H1 (cell line): ENCODE data around the gene HMCN1. TPM values are rescaled to one million over a fixed set of nuclear protein-coding genes. Genes with fewer than 3 reads are reported as not detected.

Experiments used
- CTCF ChIA-PET: fragments of 300-600 bp; sonication (Branson Sonifier 250); formaldehyde crosslinking; loops from one replicate; lab custom pipeline; 2021; ENCODE audit not compliant: partially characterized antibody; lab: Charles Lee
- POLR2A ChIA-PET: fragments of 300-600 bp; sonication (Branson Sonifier 250); formaldehyde crosslinking; loops from one replicate; lab custom pipeline; 2021; ENCODE audit warnings: inconsistent platforms; ENCODE audit not compliant: partially characterized antibody; lab: Charles Lee
- DNase-seq, 2 experiments: peaks; one replicate each; pipeline versions ENCODE4 v3.0.0 to v3.0.0-alpha.2; 2010 to 2022; ENCODE audit warnings: low spot score in 2 of 2, low read depth in 1 of 2, mixed read lengths in 1 of 2
- FAIRE-seq: peaks from 2 replicates; lab custom pipeline; 2011; peaks lifted over from hg19 to GRCh38; lab: Jason Lieb, UNC
- H2AFZ ChIP-seq: 2 replicates; pipeline ENCODE4 v1.8.1; 2012; ENCODE audit warnings: low read length, inconsistent platforms
- H2AK5ac ChIP-seq: 2 replicates; pipeline ENCODE4 v1.6.1; 2013; ENCODE audit warnings: low read depth, low read length
- H2BK120ac ChIP-seq: replicated peaks from 2 replicates; pipeline ENCODE3; 2013; ENCODE audit warnings: low read depth, low read length, inconsistent platforms
- H2BK12ac ChIP-seq: 2 replicates; pipeline ENCODE4 v1.6.1; 2013; ENCODE audit warnings: low read depth, low read length
- H2BK15ac ChIP-seq: 2 replicates; pipeline ENCODE4 v1.6.1; 2013; ENCODE audit warnings: low read length
- H2BK20ac ChIP-seq: 2 replicates; pipeline ENCODE4 v1.6.1; 2013; ENCODE audit warnings: low read length
- H2BK5ac ChIP-seq: 2 replicates; pipeline ENCODE4 v1.6.1; 2013; ENCODE audit warnings: low read depth, low read length
- H3K14ac ChIP-seq: 2 replicates; pipeline ENCODE4 v1.6.1; 2013; ENCODE audit warnings: inconsistent platforms; ENCODE audit not compliant: insufficient read length
- H3K18ac ChIP-seq: 2 replicates; pipeline ENCODE4 v1.6.1; 2013; ENCODE audit warnings: low read length; ENCODE audit errors: extremely low read depth
- H3K23ac ChIP-seq: 2 replicates; pipeline ENCODE4 v1.6.1; 2013; ENCODE audit warnings: inconsistent platforms; ENCODE audit not compliant: insufficient read length
- H3K23me2 ChIP-seq: 2 replicates; pipeline ENCODE4 v1.6.1; 2013; ENCODE audit warnings: low read depth, low read length
- H3K27ac ChIP-seq: 2 replicates; pipeline ENCODE4 v1.6.1; 2011; ENCODE audit warnings: low read depth, low read length, inconsistent platforms
- H3K27me3 ChIP-seq, 4 experiments: replicated peaks in 1 of 4; 1 replicate in 1 of 4; 2 replicates in 3 of 4; pipeline versions ENCODE4 v1.6.1 to v1.8.1; 2011 to 2013; ENCODE audit warnings: low read length in 3 of 4, mild to moderate bottlenecking in 3 of 4, inconsistent platforms in 2 of 4, mixed read lengths in 2 of 4, moderate library complexity in 1 of 4; ENCODE audit not compliant: control insufficient read depth in 3 of 4, insufficient read depth in 3 of 4; ENCODE audit errors: extremely low read depth in 1 of 4
- H3K36me3 ChIP-seq, 4 experiments: 2 replicates each; pipeline versions ENCODE4 v1.6.1 to v1.8.1; 2011 to 2013; ENCODE audit warnings: mild to moderate bottlenecking in 4 of 4, low read length in 3 of 4, moderate library complexity in 2 of 4, control low read depth in 1 of 4, inconsistent platforms in 1 of 4; ENCODE audit not compliant: insufficient read depth in 4 of 4, control insufficient read depth in 2 of 4
- H3K4ac ChIP-seq: replicated peaks from 2 replicates; pipeline ENCODE3; 2013; ENCODE audit warnings: low read length, low read depth, mixed read lengths, inconsistent platforms; ENCODE audit not compliant: insufficient read length
- H3K4me1 ChIP-seq, 4 experiments: replicated peaks in 1 of 4; 1 replicate in 1 of 4; 2 replicates in 3 of 4; pipeline versions ENCODE4 v1.6.1 to v1.8.1; 2011 to 2013; ENCODE audit warnings: low read length in 3 of 4, inconsistent platforms in 2 of 4, mixed read lengths in 1 of 4; ENCODE audit not compliant: insufficient read depth in 4 of 4, control insufficient read depth in 3 of 4
- H3K4me2 ChIP-seq, 2 experiments: 2 replicates each; pipeline versions ENCODE4 v1.6.1 to v1.8.1; 2011 to 2013; ENCODE audit warnings: low read depth in 2 of 2, low read length in 2 of 2, control low read depth in 1 of 2, inconsistent platforms in 1 of 2, mild to moderate bottlenecking in 1 of 2; ENCODE audit not compliant: insufficient read depth in 1 of 2
- H3K4me3 ChIP-seq, 4 experiments: fragments of 200-600, 300-600 bp in 1 of 4; sonication (generic), shearing (Covaris generic), sonication (Bioruptor Twin) in 1 of 4; 2 replicates each; pipeline versions ENCODE4 v1.5.1 to v1.8.1; 2011 to 2016; ENCODE audit warnings: low read length in 4 of 4, low read depth in 3 of 4, control low read depth in 2 of 4, inconsistent platforms in 2 of 4, mild to moderate bottlenecking in 2 of 4, mixed read lengths in 1 of 4, moderate library complexity in 1 of 4; ENCODE audit not compliant: insufficient read depth in 2 of 4; ENCODE audit errors: extremely low read depth in 1 of 4
- H3K56ac ChIP-seq: replicated peaks from 2 replicates; pipeline ENCODE3; 2013; ENCODE audit warnings: low read depth, mild to moderate bottlenecking, mixed read lengths, low read length, inconsistent platforms; ENCODE audit not compliant: insufficient read length
- H3K79me1 ChIP-seq: 2 replicates; pipeline ENCODE4 v1.6.1; 2013; ENCODE audit warnings: low read depth, low read length, control low read depth
- H3K79me2 ChIP-seq, 2 experiments: 2 replicates each; pipeline versions ENCODE4 v1.6.1 to v1.8.1; 2012 to 2013; ENCODE audit warnings: low read length in 2 of 2, mild to moderate bottlenecking in 2 of 2, inconsistent platforms in 1 of 2; ENCODE audit not compliant: insufficient read depth in 2 of 2, control insufficient read depth in 1 of 2
- H3K9ac ChIP-seq, 4 experiments: replicated peaks in 1 of 4; 1 replicate in 1 of 4; 2 replicates in 3 of 4; pipeline versions ENCODE4 v1.6.1 to v1.8.1; 2011 to 2013; ENCODE audit warnings: low read depth in 3 of 4, low read length in 3 of 4, control low read depth in 2 of 4, mild to moderate bottlenecking in 2 of 4, moderate library complexity in 2 of 4, inconsistent platforms in 1 of 4; ENCODE audit errors: extremely low read depth in 1 of 4
- H3K9me3 ChIP-seq, 2 experiments: 2 replicates each; pipeline versions ENCODE4 v1.6.1 to v1.8.1; 2012 to 2013; ENCODE audit warnings: mild to moderate bottlenecking in 2 of 2, moderate library complexity in 2 of 2, control low read depth in 1 of 2, inconsistent platforms in 1 of 2, low read depth in 1 of 2, low read length in 1 of 2, mixed read lengths in 1 of 2; ENCODE audit not compliant: insufficient read depth in 2 of 2
- H4K20me1 ChIP-seq, 2 experiments: replicated peaks in 1 of 2; 2 replicates each; pipeline versions ENCODE3 to v1.8.1; 2011 to 2013; ENCODE audit warnings: inconsistent platforms in 2 of 2, low read length in 2 of 2, mild to moderate bottlenecking in 1 of 2; ENCODE audit not compliant: insufficient read depth in 2 of 2, control insufficient read depth in 1 of 2
- H4K5ac ChIP-seq: 2 replicates; pipeline ENCODE4 v1.6.1; 2013; ENCODE audit warnings: low read length, low read depth, mixed read lengths, inconsistent platforms; ENCODE audit not compliant: insufficient read length
- H4K8ac ChIP-seq: 2 replicates; pipeline ENCODE4 v1.8.0; 2013; ENCODE audit warnings: mild to moderate bottlenecking, moderate library complexity, low read length, inconsistent platforms; ENCODE audit not compliant: insufficient read depth; ENCODE audit errors: extremely low read depth
- H4K91ac ChIP-seq: replicated peaks from 2 replicates; pipeline ENCODE3; 2013; ENCODE audit warnings: low read length, mixed read lengths, inconsistent platforms; ENCODE audit not compliant: insufficient read length
- RFX5 ChIP-seq: IDR thresholded peaks from 2 replicates; pipeline ENCODE4 v1.6.1; 2011; ENCODE audit warnings: low read depth, low read length, improper control_type of control experiment, borderline replicate concordance
- TEAD4 ChIP-seq: IDR thresholded peaks from 2 replicates; pipeline ENCODE4 v1.6.1; 2012; ENCODE audit warnings: low read depth, low read length, inconsistent platforms, mixed read lengths
- WGBS, 2 experiments: shearing (Covaris generic) in 1 of 2; methylation state at CpG; one replicate each; pipeline versions ENCODE4 v1.1.6 to v1.1.7; 2013 to 2015; ENCODE audit warnings: low lambda C conversion rate in 2 of 2, mixed read lengths in 2 of 2, inconsistent platforms in 1 of 2, low coverage in 1 of 2, missing lambda C conversion rate in 1 of 2; ENCODE audit not compliant: insufficient replicate concordance in 2 of 2, insufficient coverage in 1 of 2, insufficient read length in 1 of 2; ENCODE audit errors: extremely low coverage in 1 of 2, missing lambda C conversion rate in 1 of 2; 5-methylcytosine and 5-hydroxymethylcytosine counted together
- polyA plus RNA-seq, 7 experiments: library from polyadenylated mRNA; depleted of rRNA in 3 of 7; stranded (reverse) in 5 of 7; unstranded in 2 of 7; fragments of >200 nt in 5 of 7; fragments of 200-250 nt in 2 of 7; gene quantifications; 1 replicate in 5 of 7; 2 replicates in 1 of 7; 4 replicates in 1 of 7; pipeline versions ENCODE4 v1.2.1 to v1.2.3, GENCODE V29; 2011 to 2013; ENCODE audit warnings: missing spikeins in 2 of 7, mixed read lengths in 2 of 7
- total RNA-seq: library from RNA; stranded (reverse); fragmentation: NEBNext Ultra II Directional; extraction: Animal tissue kit (Norgen Biotek cat#: 25700); gene quantifications from 2 replicates; pipeline ENCODE4 v1.2.1, GENCODE V29; 2021

HMCN1 gene
- total and polyA plus RNA-seq, 2 of the 8 experiments (the other 6 are each of a cell fraction or from before 2014, with no cell fraction given): 13.8 to 14.6 TPM

GRCh38 chr1:185987611-185988321 is 253.6 kb downstream of the HMCN1 start:
- Histone ChIP-seq H3K4me3 (no peak overlapping the region), H2BK120ac (no peak overlapping the region), H3K9ac (no peak overlapping the region), H3K79me1 (no peaks in the 10 kb centered on the region), H3K27ac (no peak overlapping the region), H3K4ac (no peak overlapping the region), H3K14ac (no peak overlapping the region), H2BK5ac (no peak overlapping the region), H3K23me2 (no peaks in the 10 kb centered on the region), H3K18ac (no peak overlapping the region), H4K91ac (no peak overlapping the region), H3K56ac (no peak overlapping the region), H3K4me1 (no peaks in the 10 kb centered on the region), H3K4me2 (no peak overlapping the region), H3K9me3 (no peaks in the 10 kb centered on the region), H4K20me1 (no peaks in the 10 kb centered on the region), H2AK5ac (no peak overlapping the region), H3K36me3 (no peaks in the 10 kb centered on the region), H2BK20ac (no peak overlapping the region), H4K8ac (no peak overlapping the region), H4K5ac (no peak overlapping the region), H2BK15ac (no peak overlapping the region), H2AFZ (no peak overlapping the region), H3K27me3 (no peaks in the 10 kb centered on the region), H3K23ac (no peak overlapping the region), H2BK12ac (no peak overlapping the region), H3K79me2 (no peaks in the 10 kb centered on the region)
- ChIA-PET CTCF (no interaction called here), POLR2A (no interaction called here)
- 92% methylated on average over 7 of the region's 7 CpGs; no CpG with 5 or more reads in 1 of the 2 experiments for WGBS, 2 experiments
- no peak for FAIRE-seq
- DNase-seq: no peak
- TF ChIP-seq TEAD4 (no peak), RFX5 (no peak)
